HG03460 (cell line): Measurements from ENCODE around the gene ADGRF5.

Source experiments
- ATAC-seq: cut with Tn5 transposase; IDR thresholded peaks from one replicate; pipeline ENCODE4 v1.9.1; 2021; ENCODE audit not compliant: unreplicated experiment

ADGRF5 gene

GRCh38 chr6:46828939-46829338 lies 92.8 kb downstream of the ADGRF5 start:
- ATAC-seq: no peak

- ATAC-seq: no peak
These were observed 100.3 kb downstream of the ADGRF5 start for GRCh38 chr6:46821458-46821881.

GRCh38 chr6:46819561-46819960 lies 102.2 kb downstream of the ADGRF5 start:
- no peak for ATAC-seq

GRCh38 chr6:46816626-46817025 lies 105.1 kb downstream of the ADGRF5 start:
- ATAC-seq: no peak

- no peak for ATAC-seq
These were observed 106.6 kb downstream of the ADGRF5 start for GRCh38 chr6:46815130-46815529.

- no peak for ATAC-seq
These were observed 112.9 kb downstream of the ADGRF5 start for GRCh38 chr6:46808806-46809205.
